ENCODE measurements around the gene SCO1.

Gene SCO1

GRCh38 chr17:10651927-10652326, 45.4 kb downstream of the SCO1 start:
- DNase-seq, result no peak

- no peak for DNase-seq
Measured at GRCh38 chr17:10649602-10650001, 47.7 kb downstream of the SCO1 start.

DNA sequence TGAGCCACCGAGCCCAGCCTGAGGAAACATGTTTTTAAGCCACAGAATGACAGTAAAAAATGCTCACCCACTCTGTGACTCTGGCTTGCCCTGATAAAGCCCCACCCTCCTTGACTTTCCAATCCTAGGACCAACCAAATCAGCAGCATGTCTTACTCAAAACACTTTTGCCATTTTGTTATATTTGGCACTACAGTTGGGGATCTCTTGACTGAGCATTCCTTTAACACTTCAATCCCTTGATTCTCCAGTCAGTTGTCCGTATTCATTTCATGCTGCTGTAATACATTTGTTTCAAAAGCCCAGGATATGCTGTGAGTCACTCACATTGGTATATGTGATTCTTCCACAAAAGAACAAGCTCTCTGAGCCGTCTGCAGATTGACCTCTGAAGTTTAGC, 48.4 kb downstream of the SCO1 start:
- no peak for DNase-seq

DNA sequence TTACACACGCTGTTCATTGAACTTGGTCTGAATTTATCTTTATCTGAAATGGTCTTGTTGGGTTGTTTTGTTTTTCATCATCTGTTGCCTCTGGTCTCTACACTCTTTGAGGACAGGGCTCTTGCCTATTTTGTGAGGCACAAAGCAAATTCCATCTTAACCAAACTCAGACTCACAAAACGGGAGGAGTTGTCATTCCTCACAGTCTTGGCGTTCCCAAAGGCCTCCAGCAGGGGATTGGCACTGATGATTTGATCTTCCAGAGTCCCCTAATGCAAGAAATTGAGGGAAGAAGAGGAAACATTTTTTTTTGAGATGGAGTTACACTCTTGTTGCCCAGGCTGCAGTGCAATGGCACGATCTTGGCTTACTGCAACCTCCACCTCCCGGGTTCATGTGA, 49.0 kb downstream of the SCO1 start:
- DNase-seq, result no peak

DNA sequence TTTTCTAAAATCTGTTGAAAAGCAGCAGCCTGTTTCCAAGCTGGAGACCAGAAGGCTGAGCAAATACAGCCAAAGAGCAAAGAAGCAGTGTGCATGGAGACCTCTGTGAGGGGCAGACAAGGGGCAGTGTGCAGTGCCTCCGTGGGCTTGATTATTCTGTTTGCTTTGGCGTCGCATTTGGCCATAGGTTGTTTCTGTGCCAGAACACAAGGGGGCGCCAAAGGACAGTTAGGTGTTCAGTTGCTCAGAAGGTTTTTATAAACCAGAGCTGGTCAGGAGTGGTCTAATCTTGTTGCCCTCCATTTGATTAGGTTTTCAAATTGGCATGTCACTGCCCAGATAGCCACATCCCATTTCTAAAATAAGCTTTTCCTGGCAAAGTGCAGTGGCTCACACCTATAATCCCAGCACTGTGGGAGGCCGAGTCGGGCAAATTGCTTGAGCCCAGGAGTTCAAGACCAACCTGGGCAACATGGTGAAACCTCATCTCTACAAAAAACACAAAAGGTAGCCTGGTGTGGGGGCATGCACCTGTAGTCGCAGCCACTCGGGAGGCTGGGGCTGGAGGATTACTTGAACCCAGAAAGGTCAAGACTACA, 50.8 kb downstream of the SCO1 start:
- peak; percentile 63 for DNase-seq

DNA sequence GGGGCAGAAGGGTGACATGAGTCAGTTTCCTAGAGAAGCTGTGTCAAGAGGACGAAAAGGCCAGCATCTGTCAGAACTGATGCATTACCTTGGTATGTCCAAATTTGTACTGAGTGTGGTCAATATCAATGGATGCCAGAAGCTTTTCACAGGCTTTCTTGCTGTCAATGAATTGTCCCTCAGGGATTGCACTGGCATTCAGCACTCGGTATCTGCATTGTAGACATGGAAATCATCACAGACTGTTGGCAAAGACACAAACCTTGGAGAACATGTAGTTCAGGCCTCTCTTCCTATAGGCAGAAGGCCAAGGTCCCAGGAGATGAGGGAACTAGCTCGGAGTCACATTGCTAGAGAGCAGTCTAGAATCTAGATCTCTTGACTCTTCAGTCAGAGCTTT, 56.9 kb downstream of the SCO1 start:
- no peak for DNase-seq

- DNase-seq, result no peak
Measured at GRCh38 chr17:10638151-10638550, 59.2 kb downstream of the SCO1 start.

DNA sequence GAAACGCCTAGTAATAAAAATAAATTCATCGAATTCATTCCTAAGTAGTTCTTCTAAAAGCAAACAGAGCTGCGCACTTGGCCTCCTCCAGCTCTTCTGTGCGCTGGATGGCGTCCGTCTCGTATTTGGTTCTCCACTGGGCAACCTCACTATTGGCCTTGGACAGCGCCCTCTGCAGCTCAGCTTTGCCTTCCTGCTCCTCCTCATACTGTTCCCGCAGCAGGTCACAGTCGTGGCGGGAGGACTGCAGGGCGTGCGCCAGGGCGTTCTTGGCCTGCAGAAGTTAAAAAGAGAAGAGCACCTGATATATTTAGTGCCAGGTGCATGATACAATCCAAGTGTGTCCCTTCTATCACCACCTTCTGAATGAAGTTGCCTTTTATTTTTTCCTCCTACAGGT, 62.0 kb downstream of the SCO1 start:
- no peak for DNase-seq

GRCh38 chr17:10633738-10634379, 63.5 kb downstream of the SCO1 start:
- DNase-seq, result no peak

- peak; percentile 42 for DNase-seq
Measured at GRCh38 chr17:10631701-10632100, 65.6 kb downstream of the SCO1 start.

- DNase-seq, result peak; percentile 27
Measured at GRCh38 chr17:10631048-10631700, 66.2 kb downstream of the SCO1 start.

DNA sequence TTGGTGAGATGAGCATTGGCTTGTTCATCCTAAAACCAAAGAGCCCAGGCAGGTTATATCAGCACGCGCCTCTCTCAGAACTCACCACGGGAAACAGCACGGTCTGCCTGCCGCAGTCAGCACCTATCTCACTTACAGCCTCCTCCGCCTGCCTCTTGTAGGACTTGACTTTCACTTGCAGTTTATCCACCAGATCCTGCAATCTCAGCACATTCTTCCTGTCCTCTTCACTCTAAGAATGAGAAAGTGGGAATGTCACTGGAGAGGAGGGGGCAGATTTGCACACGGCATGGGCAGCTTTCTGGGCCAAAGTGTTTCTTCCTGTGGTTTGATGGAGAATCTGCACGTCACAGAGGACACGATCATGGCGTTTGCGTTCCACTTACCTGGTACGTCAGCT, 67.6 kb downstream of the SCO1 start:
- DNase-seq, result no peak

- DNase-seq, result no peak
Measured at GRCh38 chr17:10628756-10629155, 68.6 kb downstream of the SCO1 start.

- no peak for DNase-seq
Measured at GRCh38 chr17:10626390-10626789, 70.9 kb downstream of the SCO1 start.

GRCh38 chr17:10624969-10625368, 72.4 kb downstream of the SCO1 start:
- no peak for DNase-seq

- no peak for DNase-seq
Measured at GRCh38 chr17:10623737-10624338, 73.5 kb downstream of the SCO1 start.

- DNase-seq, result no peak
Measured at GRCh38 chr17:10622617-10623485, 74.5 kb downstream of the SCO1 start.

All from NCI-H146 (cell line).